Nucleus accumbens (tissue), 56 donors: ENCODE data around the gene SLC26A6.

Experiments used
- DNase-seq, 56 donors: peaks; one replicate each; lab custom pipeline; 2025; lab: John Stamatoyannopoulos, UW

SLC26A6 gene

GRCh38 chr3:48581621-48582481 is 53.4 kb downstream of the SLC26A6 start:
- no peak for DNase-seq

- no peak for DNase-seq
Observed at GRCh38 chr3:48576647-48577046, 58.6 kb downstream of the SLC26A6 start.
